SK-N-MC (cell line): ENCODE results near the gene CAPN15.

Experiments
- DNase-seq: peaks from one replicate; pipeline ENCODE4 v3.0.0-alpha.2; 2011; ENCODE audit warnings: low read depth, low spot score
- H3K27ac ChIP-seq: fragments of 200-600 bp; sonication (generic); 2 replicates; pipeline ENCODE4 v1.5.1; 2016; ENCODE audit warnings: mixed run types
- H3K36me3 ChIP-seq: fragments of 200-600 bp; sonication (generic); 2 replicates; pipeline ENCODE4 v1.6.1; 2017; ENCODE audit warnings: antibody characterized with exemption, low read length, mixed read lengths; ENCODE audit not compliant: insufficient read depth
- H3K4me3 ChIP-seq: fragments of 200-600 bp; sonication (generic); 2 replicates; pipeline ENCODE4 v1.5.1; 2016
- H3K9ac ChIP-seq: fragments of 200-600 bp; sonication (generic); 2 replicates; pipeline ENCODE4 v1.8.0; 2017; ENCODE audit warnings: mixed run types, mixed read lengths; ENCODE audit not compliant: insufficient read length
- H3K9me3 ChIP-seq: fragments of 200-600 bp; sonication (generic); 2 replicates; pipeline ENCODE4 v1.6.1; 2017; ENCODE audit warnings: low read depth, mild to moderate bottlenecking, antibody characterized with exemption, low read length, moderate library complexity, mixed read lengths
- EZH2 ChIP-seq: fragments of 200-600 bp; sonication (generic); IDR thresholded peaks from one replicate; pipeline ENCODE4 v1.6.1; 2017; ENCODE audit warnings: antibody characterized with exemption
- FOXP2 ChIP-seq: optimal IDR thresholded peaks from 2 replicates; pipeline ENCODE3; 2011; ENCODE audit warnings: mild to moderate bottlenecking, moderate library complexity; ENCODE audit not compliant: insufficient read depth; ENCODE audit errors: extremely low read length, control extremely low read depth
- POLR2AphosphoS5 ChIP-seq: IDR thresholded peaks from 2 replicates; pipeline ENCODE4 v1.6.1; 2012; ENCODE audit warnings: mild to moderate bottlenecking, low read depth, low read length, borderline replicate concordance

CAPN15 gene

DNA sequence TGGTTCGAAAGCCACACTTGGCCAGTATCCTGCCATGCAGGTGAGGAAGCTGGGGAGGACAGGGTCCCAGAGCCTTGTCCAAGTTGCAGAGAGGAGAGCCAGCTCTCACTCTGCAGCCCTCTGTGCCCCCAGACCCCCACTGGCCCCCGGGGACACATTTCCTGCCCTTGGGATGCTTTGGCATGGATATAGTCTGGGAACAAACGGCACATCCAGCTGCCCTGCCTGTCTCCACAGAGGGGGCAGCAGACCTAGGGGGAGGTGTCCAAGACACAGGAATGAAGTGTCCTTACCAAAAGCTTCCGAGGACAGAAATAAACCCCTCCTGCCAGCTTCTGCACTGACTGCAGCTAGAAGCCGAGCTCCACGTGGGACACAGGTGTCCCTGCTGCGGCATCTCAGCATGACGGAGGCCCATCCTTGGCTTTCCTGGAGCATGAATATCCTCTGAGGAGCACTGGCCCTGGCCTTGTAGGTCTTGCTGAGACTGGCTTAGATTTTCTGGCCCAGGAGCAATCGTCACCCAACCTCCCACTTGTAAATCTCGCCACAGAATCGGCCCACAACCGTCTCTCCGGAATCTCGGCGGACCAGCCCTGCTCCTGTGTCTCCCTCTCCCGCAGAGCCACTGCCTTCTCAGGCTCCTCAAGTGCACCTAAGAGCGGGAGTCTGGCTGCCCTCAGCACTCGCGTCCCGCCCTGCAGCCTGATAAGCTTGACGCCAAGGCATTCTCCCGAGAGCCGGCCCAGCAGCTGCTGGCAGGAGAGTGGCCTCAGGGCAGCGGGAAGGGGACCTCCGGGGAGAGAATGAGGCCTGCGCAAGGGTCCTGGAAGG, 1.1 kb upstream of the CAPN15 start:
- TF ChIP-seq EZH2 = no peak
- TF ChIP-seq POLR2AphosphoS5 = no peak
- TF ChIP-seq FOXP2 = no peak
- DNase-seq = no peak
- Histone ChIP-seq H3K27ac (peak overlapping the region; percentile 97), H3K4me3 (peak overlapping the region; percentile 78), H3K36me3 (no peaks in the 10 kb centered on the region), H3K9me3 (no peaks in the 10 kb centered on the region), H3K9ac (peak overlapping the region; percentile 82)

DNA sequence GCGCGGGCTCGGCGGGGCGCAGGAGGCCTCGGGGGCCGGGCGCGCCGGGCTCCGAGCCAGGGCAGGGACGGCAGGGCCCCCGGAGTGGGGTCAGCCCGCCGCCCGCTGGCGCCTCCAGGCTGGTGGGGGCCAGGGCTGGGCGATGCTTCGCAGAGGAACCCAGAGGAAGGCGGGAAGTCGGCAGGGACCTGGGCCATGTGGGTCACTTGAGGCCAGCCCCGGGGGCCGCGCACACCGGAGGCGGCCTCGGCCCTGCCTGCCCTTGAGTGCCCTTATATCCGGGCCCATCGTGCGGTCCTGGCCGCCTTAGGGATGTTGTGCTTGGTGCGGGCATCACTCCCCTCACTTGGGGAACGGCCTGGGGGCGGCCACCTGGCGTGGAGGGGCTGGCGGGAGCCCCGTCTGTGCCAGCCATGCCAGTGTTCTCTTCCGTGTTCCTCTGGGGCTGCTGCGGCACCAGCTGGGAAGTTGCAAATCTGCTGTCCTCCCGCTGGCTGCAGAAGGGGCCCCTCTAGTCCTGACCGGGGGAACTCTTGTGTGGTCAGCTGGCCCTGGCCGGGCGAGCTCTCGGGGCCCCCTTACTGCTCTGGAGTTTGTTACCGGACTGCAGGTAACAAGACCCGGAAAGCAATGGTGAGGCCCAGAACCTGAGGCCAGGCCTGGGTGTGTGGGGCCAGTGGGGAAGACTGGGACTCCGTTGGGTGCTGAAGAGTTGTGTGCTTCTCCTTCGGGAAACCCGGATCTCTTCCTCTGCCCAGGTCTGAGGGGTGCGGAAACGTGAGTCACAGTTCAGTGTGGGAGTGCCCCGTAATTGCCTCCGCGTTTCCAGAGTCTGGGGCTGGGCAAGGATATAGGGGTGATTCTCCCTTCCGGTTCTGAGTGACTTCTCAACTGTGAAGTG, 849 bp downstream of the CAPN15 start:
- no peak for TF ChIP-seq FOXP2
- no peak for DNase-seq
- H3K36me3 ChIP-seq = no peaks in the 10 kb centered on the region
- H3K9ac ChIP-seq = peak overlapping the region; percentile 89
- H3K9me3 ChIP-seq = no peaks in the 10 kb centered on the region
- peak overlapping the region; percentile 46; the same call in 1 of the 2 replicates for H3K27ac ChIP-seq
- peak overlapping the region; percentile 94 for H3K4me3 ChIP-seq

DNA sequence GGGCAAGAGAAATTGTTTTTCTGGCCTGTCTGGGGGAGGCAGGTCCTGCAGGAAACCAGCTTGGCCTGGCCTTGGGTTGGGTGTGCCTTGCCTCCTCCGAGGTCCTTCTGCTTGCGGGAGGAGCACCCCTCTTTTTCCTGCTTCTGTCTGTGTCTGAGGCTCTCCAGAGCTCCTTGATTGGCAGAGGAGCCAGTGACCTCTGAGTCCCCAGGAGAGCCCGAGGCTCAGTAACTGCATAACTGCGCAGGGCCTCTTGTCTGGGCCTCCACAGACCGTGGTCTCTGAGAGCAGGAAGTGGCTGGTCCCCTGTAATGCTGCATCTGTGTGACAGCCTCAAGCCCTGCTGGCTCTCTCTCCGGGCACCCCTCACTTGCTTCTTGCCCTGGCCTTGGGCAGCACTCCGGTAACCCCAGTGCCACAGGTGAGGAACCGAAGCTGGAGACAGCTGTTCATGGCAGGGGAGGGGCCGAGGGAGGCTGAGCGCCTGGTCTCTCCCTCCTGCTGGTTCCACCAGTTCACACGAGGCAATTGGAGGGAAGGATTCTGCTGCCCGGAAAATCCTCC, 1.6 kb downstream of the CAPN15 start:
- TF ChIP-seq EZH2 = no peak
- no peak for TF ChIP-seq POLR2AphosphoS5
- no peak for TF ChIP-seq FOXP2
- H3K9ac ChIP-seq = peak overlapping the region; percentile 89
- H3K36me3 ChIP-seq = no peaks in the 10 kb centered on the region
- no peak for DNase-seq
- no peaks in the 10 kb centered on the region for H3K9me3 ChIP-seq
- H3K4me3 ChIP-seq = peak overlapping the region; percentile 94
- no peak overlapping the region for H3K27ac ChIP-seq

DNA sequence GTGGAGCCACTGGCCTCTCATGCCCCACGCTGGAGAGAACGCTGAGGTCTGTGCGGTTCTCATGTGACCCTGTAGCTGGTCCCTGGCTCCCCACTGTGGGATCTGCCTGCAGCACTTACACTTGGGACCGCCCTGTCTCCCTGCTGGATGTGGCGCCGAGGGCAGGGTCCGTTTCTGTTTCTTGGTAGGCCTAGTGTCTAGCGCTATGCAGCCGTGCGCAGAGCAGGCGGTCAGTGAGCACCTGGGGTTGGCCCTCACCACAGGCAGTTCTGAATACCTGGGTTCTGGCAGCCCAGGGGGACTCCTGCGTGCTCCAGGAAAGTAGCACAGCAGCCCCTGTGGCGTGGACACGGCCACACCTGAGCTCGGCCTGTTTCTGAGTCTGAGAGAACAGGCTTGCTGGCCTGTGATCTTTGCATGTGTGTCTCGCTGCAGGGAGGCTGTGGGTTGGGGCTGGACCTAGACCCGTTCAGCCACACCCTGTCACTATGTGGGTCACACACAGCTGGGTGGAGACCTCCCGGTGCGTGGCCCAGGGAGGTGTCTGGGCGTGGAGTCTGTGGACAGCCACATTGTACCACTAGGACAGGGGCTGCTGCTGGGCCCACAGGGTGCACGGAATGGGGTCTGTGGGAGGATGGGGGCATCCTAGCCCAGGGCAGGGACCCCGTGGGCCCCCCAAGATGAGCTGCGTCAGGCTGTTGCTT, 2.8 kb downstream of the CAPN15 start:
- no peak overlapping the region for H3K4me3 ChIP-seq
- no peaks in the 10 kb centered on the region; the same call in 1 of the 2 replicates for H3K36me3 ChIP-seq
- H3K9me3 ChIP-seq = no peaks in the 10 kb centered on the region
- TF ChIP-seq POLR2AphosphoS5 = no peak
- no peak for TF ChIP-seq EZH2
- TF ChIP-seq FOXP2 = no peak
- H3K27ac ChIP-seq = no peak overlapping the region
- H3K9ac ChIP-seq = no peak overlapping the region
- DNase-seq = no peak

DNA sequence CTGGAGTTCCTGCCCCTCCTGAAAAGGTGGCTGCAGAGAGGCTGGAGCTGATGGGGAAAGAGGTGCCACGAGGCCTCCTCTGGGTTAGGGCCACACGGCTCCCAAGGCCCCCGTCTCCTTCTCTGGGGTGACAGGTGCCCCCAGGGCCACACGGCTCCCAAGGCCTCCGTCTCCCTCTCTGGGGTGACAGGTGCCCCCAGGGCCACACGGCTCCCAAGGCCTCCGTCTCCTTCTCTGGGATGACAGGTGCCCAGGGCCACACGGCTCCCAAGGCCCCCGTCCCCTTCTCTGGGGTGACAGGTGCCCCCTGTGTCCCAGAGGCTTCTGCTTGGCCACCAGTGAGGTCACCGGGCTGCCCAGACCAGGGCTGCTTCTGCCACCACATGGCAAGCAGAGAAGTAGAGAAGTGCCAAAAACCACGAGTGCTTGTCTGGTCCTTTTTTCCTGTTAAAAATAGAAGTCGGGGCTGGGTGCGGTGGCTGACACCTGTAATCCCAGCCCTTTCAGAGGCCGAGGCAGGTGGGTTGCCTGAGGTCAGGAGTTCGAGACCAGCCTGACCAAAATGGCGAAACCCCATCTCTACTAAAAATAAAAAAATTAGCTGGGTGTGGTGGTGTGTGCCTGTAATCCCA, 4.1 kb downstream of the CAPN15 start:
- H3K9me3 ChIP-seq = no peaks in the 10 kb centered on the region
- no peak overlapping the region for H3K27ac ChIP-seq
- no peak overlapping the region for H3K4me3 ChIP-seq
- H3K9ac ChIP-seq = no peak overlapping the region
- TF ChIP-seq FOXP2 = no peak
- TF ChIP-seq POLR2AphosphoS5 = no peak
- TF ChIP-seq EZH2 = no peak
- no peak for DNase-seq
- no peaks in the 10 kb centered on the region; the same call in 1 of the 2 replicates for H3K36me3 ChIP-seq

DNA sequence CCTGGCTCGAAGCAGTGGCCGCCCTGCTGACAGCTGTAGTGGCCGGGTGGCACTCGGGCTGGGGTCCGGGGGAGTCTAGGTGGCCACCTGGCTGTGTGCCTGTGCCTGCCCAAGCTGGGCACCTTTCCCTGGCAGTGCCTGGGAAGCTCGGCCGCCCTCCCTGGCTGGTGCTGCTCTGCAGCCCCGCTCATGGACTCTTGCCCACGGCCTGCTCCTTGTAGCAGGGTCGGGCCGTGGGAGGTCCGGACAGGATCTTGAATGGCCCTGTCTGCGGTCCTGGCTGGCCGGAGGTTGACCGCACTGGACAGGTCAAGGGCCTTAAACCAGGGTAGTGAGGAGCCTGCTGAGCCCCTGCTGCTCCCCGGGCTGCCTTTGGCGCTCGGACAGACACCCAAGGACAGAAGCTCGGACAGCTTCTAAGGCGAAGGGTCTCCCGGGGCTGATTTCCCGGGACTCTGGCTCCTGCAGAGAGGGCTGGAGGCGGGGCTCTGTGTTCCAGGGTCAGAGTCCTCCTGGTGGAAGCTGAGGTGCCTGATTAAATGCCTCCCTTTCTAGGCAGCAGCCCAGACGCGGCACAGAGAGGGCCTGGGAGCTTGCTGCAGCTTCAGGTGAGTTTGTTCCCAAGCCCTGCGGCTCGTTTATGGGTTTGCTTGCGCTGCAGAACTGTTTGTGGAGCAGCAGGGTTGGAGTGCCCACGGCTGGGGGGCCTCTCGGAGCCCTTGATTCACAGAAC, 6.0 kb downstream of the CAPN15 start:
- Histone ChIP-seq H3K9me3 (no peaks in the 10 kb centered on the region), H3K36me3 (no peaks in the 10 kb centered on the region; the same call in 1 of the 2 replicates), H3K4me3 (no peak overlapping the region), H3K9ac (no peak overlapping the region), H3K27ac (no peak overlapping the region)
- TF ChIP-seq FOXP2 (no peak), POLR2AphosphoS5 (no peak), EZH2 (no peak)
- no peak for DNase-seq

DNA sequence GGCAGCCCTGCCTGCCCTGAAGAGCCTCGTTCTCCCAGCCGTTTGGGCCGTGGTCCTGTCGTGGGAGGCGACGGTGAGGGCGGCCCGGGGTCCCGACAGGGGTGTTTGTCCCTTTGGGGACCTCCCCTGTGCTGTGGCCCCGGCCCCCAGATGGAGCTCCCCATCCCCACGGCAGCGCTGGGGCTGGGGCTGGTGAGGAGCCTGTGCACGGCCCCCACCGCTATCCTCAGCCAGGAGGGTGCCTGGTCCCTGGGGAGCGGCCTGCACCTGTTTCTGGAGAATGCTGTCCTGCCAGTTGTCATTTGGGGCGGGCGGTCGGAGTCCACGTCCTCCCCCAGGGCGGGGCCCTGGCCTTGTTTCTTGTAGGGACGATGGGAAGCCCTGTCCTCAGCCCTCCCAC, 6.6 kb downstream of the CAPN15 start:
- Histone ChIP-seq H3K36me3 (no peaks in the 10 kb centered on the region; the same call in 1 of the 2 replicates), H3K9me3 (no peaks in the 10 kb centered on the region), H3K4me3 (no peak overlapping the region), H3K9ac (no peak overlapping the region), H3K27ac (no peak overlapping the region)
- no peak for DNase-seq
- TF ChIP-seq FOXP2 (no peak), POLR2AphosphoS5 (no peak), EZH2 (no peak)
